ENCODE results near the gene MAP2K1.
"Not testable (repeated sequence)": the region's sequence is repeated elsewhere in the genome, so short reads cannot be mapped to it uniquely, and the experiment has no call there.

Gene MAP2K1

DNA sequence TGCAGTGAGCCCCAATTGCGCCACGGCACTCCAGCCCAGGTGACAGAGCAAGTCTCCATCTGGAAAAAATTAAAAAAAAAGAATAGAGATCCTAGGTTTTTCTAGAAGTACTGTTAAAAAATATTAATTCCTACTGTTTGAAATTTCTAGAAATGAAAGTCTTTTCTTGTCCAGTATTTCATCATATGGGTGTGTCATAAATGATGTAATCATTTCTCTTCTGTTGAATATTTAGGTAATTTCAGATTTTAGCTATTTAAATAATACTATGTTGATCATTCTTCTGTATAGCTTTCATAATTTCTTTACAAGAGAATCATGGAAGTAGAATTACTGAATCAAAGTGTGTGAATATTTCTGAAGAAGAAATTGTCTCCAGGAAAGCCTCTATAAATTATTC lies 5.3 kb upstream of the MAP2K1 start:
- H3K9me3 ChIP-seq (ENCODE audit: control insufficient read depth, low read length); H3K27me3 ChIP-seq (ENCODE audit: control insufficient read depth in 1 of 2, insufficient read depth in 1 of 2, low read length in 2 of 2); H3K18ac ChIP-seq (ENCODE audit: low read depth in 1 of 2, low read length in 2 of 2); H2BK12ac ChIP-seq (ENCODE audit: low read length in 2 of 2); H4K91ac ChIP-seq (ENCODE audit: low read length); H2BK15ac ChIP-seq (ENCODE audit: low read depth, poor library complexity, severe bottlenecking); H3K36me3 ChIP-seq (ENCODE audit: control insufficient read depth in 1 of 2, insufficient read depth in 2 of 2, low read depth in 1 of 2, low read length in 2 of 2); H3K4me3 ChIP-seq (ENCODE audit: insufficient read depth in 1 of 2, low read depth in 1 of 2, low read length in 2 of 2); H3K14ac ChIP-seq (ENCODE audit: low read length in 2 of 2); H3K4ac ChIP-seq (ENCODE audit: low read depth in 1 of 2, low read length in 2 of 2); H2BK120ac ChIP-seq (ENCODE audit: low read depth, low read length); H2AFZ ChIP-seq (ENCODE audit: low read depth, low read length); H3K27ac ChIP-seq (ENCODE audit: low read length, poor library complexity, severe bottlenecking); H4K8ac ChIP-seq (ENCODE audit: low read length); H3K9ac ChIP-seq (ENCODE audit: low read length); H2BK5ac ChIP-seq (ENCODE audit: low read depth, low read length, poor library complexity, severe bottlenecking); H3K79me1 ChIP-seq (replicated peaks; ENCODE audit: low read length, poor library complexity, severe bottlenecking); H3K4me2 ChIP-seq (ENCODE audit: low read length, poor library complexity, severe bottlenecking); DNase-seq; H3K23ac ChIP-seq (ENCODE audit: low read length in 2 of 2); H3K4me1 ChIP-seq (ENCODE audit: control insufficient read depth, insufficient read depth, low read depth, low read length); H2AK5ac ChIP-seq (ENCODE audit: low read length, severe bottlenecking): not testable (repeated sequence)
- WGBS: no CpG with 5 or more reads among the region's 2 CpGs

DNA sequence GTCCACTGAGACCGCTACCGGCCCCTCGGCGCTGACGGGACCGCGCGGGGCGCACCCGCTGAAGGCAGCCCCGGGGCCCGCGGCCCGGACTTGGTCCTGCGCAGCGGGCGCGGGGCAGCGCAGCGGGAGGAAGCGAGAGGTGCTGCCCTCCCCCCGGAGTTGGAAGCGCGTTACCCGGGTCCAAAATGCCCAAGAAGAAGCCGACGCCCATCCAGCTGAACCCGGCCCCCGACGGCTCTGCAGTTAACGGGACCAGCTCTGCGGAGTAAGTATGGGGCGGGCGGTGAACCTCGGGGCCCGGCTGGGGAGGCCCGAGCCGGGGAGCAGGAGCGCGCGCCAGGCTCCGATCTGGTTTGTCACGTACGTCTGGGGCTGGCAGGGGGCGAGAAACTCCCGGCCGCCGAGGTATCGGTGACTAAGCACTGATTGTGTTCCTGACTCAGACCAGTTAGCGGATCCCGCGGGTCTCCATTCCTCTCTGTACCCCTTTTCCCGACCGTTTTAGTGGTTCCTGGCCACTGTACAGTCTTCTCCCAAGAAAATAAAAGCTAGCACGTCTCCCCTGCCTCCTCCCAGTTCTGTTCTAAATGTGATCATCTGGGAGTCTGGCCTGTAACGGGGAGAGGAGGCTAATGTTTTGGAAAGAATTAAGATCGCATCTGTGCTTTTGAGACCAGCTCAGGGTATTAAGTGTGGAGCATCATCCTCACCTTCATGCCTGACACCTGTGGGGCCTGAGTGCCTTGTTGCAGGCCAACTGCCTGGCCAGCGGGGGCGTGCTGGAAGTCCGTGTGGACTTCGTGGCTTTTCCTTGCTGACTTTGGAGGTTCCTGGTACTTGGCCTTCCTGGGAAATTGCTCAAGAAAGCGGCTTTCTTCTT lies 691 bp downstream of the MAP2K1 start:
- Histone ChIP-seq H3K36me3 (ENCODE audit: control insufficient read depth in 1 of 2, insufficient read depth in 2 of 2, low read depth in 1 of 2, low read length in 2 of 2) (peaks cover 0 to 8% of the 10 kb centered on the region in 2 experiments), H2BK12ac (ENCODE audit: low read length in 2 of 2) (no peak overlapping the region), H3K4me2 (ENCODE audit: low read length, poor library complexity, severe bottlenecking) (peak overlapping the region; percentile 74), H2AFZ (ENCODE audit: low read depth, low read length) (peak overlapping the region; percentile 90), H3K27ac (ENCODE audit: low read length, poor library complexity, severe bottlenecking) (peak overlapping the region; percentile 27), H4K91ac (ENCODE audit: low read length) (no peak overlapping the region), H3K18ac (ENCODE audit: low read depth in 1 of 2, low read length in 2 of 2) (peak overlapping the region; percentile 58 to 85), H3K9ac (ENCODE audit: low read length) (peak overlapping the region; percentile 93), H3K4me1 (ENCODE audit: control insufficient read depth, insufficient read depth, low read depth, low read length) (peaks cover 6% of the 10 kb centered on the region), H3K4ac (ENCODE audit: low read depth in 1 of 2, low read length in 2 of 2) (peak overlapping the region in 1 of 2 experiments; percentile 73), H2BK120ac (ENCODE audit: low read depth, low read length) (peak overlapping the region; percentile 36), H3K23ac (ENCODE audit: low read length in 2 of 2) (no peak overlapping the region), H3K79me1 (replicated peaks; ENCODE audit: low read length, poor library complexity, severe bottlenecking) (peaks cover 9% of the 10 kb centered on the region), H2BK5ac (ENCODE audit: low read depth, low read length, poor library complexity, severe bottlenecking) (no peak overlapping the region), H3K9me3 (ENCODE audit: control insufficient read depth, low read length) (no peaks in the 10 kb centered on the region), H4K8ac (ENCODE audit: low read length) (peak overlapping the region; percentile 42), H3K27me3 (ENCODE audit: control insufficient read depth in 1 of 2, insufficient read depth in 1 of 2, low read length in 2 of 2) (no peaks in the 10 kb centered on the region), H3K14ac (ENCODE audit: low read length in 2 of 2) (peak overlapping the region in 1 of 2 experiments; percentile 96), H2BK15ac (ENCODE audit: low read depth, poor library complexity, severe bottlenecking) (peak overlapping the region; percentile 18), H2AK5ac (ENCODE audit: low read length, severe bottlenecking) (no peak overlapping the region), H3K4me3 (ENCODE audit: insufficient read depth in 1 of 2, low read depth in 1 of 2, low read length in 2 of 2) (peak overlapping the region; percentile 87 to 93)
- WGBS: 0% methylated on average over 50 of the region's 62 CpGs
- DNase-seq: peak; percentile 85

DNA sequence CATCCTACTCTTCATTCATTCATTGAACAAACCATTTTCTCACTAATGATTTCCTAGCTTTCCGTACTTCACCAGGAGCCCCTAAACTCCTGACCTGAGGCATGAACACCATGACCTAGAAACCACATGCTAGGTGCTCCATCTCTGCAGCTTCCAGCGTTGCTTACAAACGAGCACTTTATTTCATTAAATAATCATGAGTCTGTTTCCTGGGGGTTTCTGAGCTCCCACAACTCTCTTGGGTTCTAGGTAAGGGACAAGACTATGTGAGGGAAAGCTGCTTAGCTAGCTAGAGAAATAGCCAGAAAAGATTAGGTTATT lies 1.3 kb downstream of the MAP2K1 start:
- Histone ChIP-seq H3K36me3 (ENCODE audit: control insufficient read depth in 1 of 2, insufficient read depth in 2 of 2, low read depth in 1 of 2, low read length in 2 of 2) (peaks cover 0 to 8% of the 10 kb centered on the region in 2 experiments), H3K9me3 (ENCODE audit: control insufficient read depth, low read length) (no peaks in the 10 kb centered on the region), H3K4me2 (ENCODE audit: low read length, poor library complexity, severe bottlenecking) (peak overlapping the region; percentile 74), H3K23ac (ENCODE audit: low read length in 2 of 2) (no peak overlapping the region), H4K8ac (ENCODE audit: low read length) (no peak overlapping the region), H3K4me1 (ENCODE audit: control insufficient read depth, insufficient read depth, low read depth, low read length) (peaks cover 6% of the 10 kb centered on the region), H2BK15ac (ENCODE audit: low read depth, poor library complexity, severe bottlenecking) (no peak overlapping the region), H2AK5ac (ENCODE audit: low read length, severe bottlenecking) (no peak overlapping the region), H3K9ac (ENCODE audit: low read length) (peak overlapping the region; percentile 93), H2BK120ac (ENCODE audit: low read depth, low read length) (no peak overlapping the region), H3K27me3 (ENCODE audit: control insufficient read depth in 1 of 2, insufficient read depth in 1 of 2, low read length in 2 of 2) (no peaks in the 10 kb centered on the region), H3K27ac (ENCODE audit: low read length, poor library complexity, severe bottlenecking) (no peak overlapping the region), H2BK12ac (ENCODE audit: low read length in 2 of 2) (no peak overlapping the region), H3K4me3 (ENCODE audit: insufficient read depth in 1 of 2, low read depth in 1 of 2, low read length in 2 of 2) (peak overlapping the region in 1 of 2 experiments; percentile 93), H3K4ac (ENCODE audit: low read depth in 1 of 2, low read length in 2 of 2) (no peak overlapping the region), H3K18ac (ENCODE audit: low read depth in 1 of 2, low read length in 2 of 2) (no peak overlapping the region), H3K14ac (ENCODE audit: low read length in 2 of 2) (no peak overlapping the region), H2BK5ac (ENCODE audit: low read depth, low read length, poor library complexity, severe bottlenecking) (no peak overlapping the region), H4K91ac (ENCODE audit: low read length) (no peak overlapping the region), H2AFZ (ENCODE audit: low read depth, low read length) (no peak overlapping the region), H3K79me1 (replicated peaks; ENCODE audit: low read length, poor library complexity, severe bottlenecking) (peaks cover 9% of the 10 kb centered on the region)
- 54% methylated on average over 3 of the region's 3 CpGs for WGBS
- no peak for DNase-seq

DNA sequence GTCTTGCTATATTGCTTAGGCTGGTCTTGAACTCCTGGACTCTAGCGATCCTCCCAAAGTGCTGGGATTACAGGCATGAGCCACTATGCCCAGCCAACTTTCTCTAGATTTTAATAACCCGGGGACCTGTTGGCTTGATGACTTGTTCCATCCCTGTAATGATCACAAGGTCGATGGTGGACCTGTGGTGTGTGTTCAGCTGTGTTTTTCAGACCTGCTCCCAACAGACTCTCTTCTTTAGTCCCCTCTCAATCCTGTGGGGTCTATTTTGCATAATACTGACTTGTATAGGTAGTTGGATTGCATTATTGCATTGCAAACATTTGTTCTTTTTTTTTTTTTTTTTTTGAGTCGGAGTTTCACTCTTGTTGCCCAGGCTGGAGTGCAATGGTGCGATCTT lies 1.9 kb downstream of the MAP2K1 start:
- Histone ChIP-seq H2AK5ac (ENCODE audit: low read length, severe bottlenecking) (no peak overlapping the region), H3K27me3 (ENCODE audit: control insufficient read depth in 1 of 2, insufficient read depth in 1 of 2, low read length in 2 of 2) (no peaks in the 10 kb centered on the region), H2BK120ac (ENCODE audit: low read depth, low read length) (no peak overlapping the region), H3K27ac (ENCODE audit: low read length, poor library complexity, severe bottlenecking) (no peak overlapping the region), H2BK15ac (ENCODE audit: low read depth, poor library complexity, severe bottlenecking) (no peak overlapping the region), H4K8ac (ENCODE audit: low read length) (no peak overlapping the region), H3K36me3 (ENCODE audit: control insufficient read depth in 1 of 2, insufficient read depth in 2 of 2, low read depth in 1 of 2, low read length in 2 of 2) (peaks cover 0 to 8% of the 10 kb centered on the region in 2 experiments), H3K18ac (ENCODE audit: low read depth in 1 of 2, low read length in 2 of 2) (no peak overlapping the region), H3K23ac (ENCODE audit: low read length in 2 of 2) (no peak overlapping the region), H3K14ac (ENCODE audit: low read length in 2 of 2) (no peak overlapping the region), H4K91ac (ENCODE audit: low read length) (no peak overlapping the region), H2BK5ac (ENCODE audit: low read depth, low read length, poor library complexity, severe bottlenecking) (no peak overlapping the region), H3K4ac (ENCODE audit: low read depth in 1 of 2, low read length in 2 of 2) (no peak overlapping the region), H2AFZ (ENCODE audit: low read depth, low read length) (no peak overlapping the region), H3K79me1 (replicated peaks; ENCODE audit: low read length, poor library complexity, severe bottlenecking) (peaks cover 9% of the 10 kb centered on the region), H3K4me2 (ENCODE audit: low read length, poor library complexity, severe bottlenecking) (no peak overlapping the region), H3K4me3 (ENCODE audit: insufficient read depth in 1 of 2, low read depth in 1 of 2, low read length in 2 of 2) (peak overlapping the region in 1 of 2 experiments; percentile 93), H3K9me3 (ENCODE audit: control insufficient read depth, low read length) (no peaks in the 10 kb centered on the region), H2BK12ac (ENCODE audit: low read length in 2 of 2) (no peak overlapping the region), H3K9ac (ENCODE audit: low read length) (peak overlapping the region; percentile 93), H3K4me1 (ENCODE audit: control insufficient read depth, insufficient read depth, low read depth, low read length) (peaks cover 6% of the 10 kb centered on the region)
- no peak for DNase-seq
- 96% methylated on average over 4 of the region's 5 CpGs for WGBS

All from mesenchymal stem cell (in vitro differentiated cells and primary cell).